ENCODE measurements around the gene DDAH1.

The DDAH1 gene

DNA sequence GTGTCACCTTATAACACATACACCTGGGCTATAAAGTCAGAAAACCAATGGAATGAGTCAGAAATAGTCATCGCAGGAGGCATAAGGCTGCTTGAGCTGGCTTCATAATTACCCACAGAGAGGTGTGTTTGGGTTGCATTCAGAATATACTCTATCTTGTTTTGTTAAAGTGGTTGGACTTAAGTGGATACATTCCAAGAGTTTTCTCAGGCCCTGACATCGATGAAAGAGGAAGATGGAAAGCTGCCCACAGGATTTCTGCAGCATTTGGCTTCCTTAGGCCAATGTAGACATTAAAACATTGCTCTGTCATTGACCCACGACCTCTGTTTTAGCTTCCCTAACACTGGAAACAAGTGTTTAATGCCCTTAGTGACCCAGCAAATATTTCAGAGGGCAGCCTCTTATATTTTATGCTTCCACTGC is 169.9 kb downstream of the DDAH1 start:
- no peak overlapping the region for H3K4me3 ChIP-seq (ENCODE audit: low read length)
- peak; percentile 94 for DNase-seq (ENCODE audit: low read depth)

GRCh38 chr1:85290826-85291225 is 174.1 kb downstream of the DDAH1 start:
- no peak overlapping the region for H3K4me3 ChIP-seq (ENCODE audit: low read length)
- TF ChIP-seq CTCF (IDR thresholded peaks at IDR 0.05; ENCODE audit: insufficient read depth, low read depth, low read length, missing control alignments), result no peak
- no peak for DNase-seq (ENCODE audit: low read depth)

More for the DNA sequence above, 169.9 kb downstream of the DDAH1 start:
- no peak for TF ChIP-seq CTCF (IDR thresholded peaks at IDR 0.05; ENCODE audit: insufficient read depth, low read depth, low read length, missing control alignments)

GRCh38 chr1:85289848-85290335 is 175.1 kb downstream of the DDAH1 start:
- no peak overlapping the region for H3K4me3 ChIP-seq (ENCODE audit: low read length)
- no peak for TF ChIP-seq CTCF (IDR thresholded peaks at IDR 0.05; ENCODE audit: insufficient read depth, low read depth, low read length, missing control alignments)
- peak; percentile 61 for DNase-seq (ENCODE audit: low read depth)

GRCh38 chr1:85289207-85289847 is 175.6 kb downstream of the DDAH1 start:
- peak; percentile 99 for DNase-seq (ENCODE audit: low read depth)
- TF ChIP-seq CTCF (IDR thresholded peaks at IDR 0.05; ENCODE audit: insufficient read depth, low read depth, low read length, missing control alignments), result no peak
- no peak overlapping the region for H3K4me3 ChIP-seq (ENCODE audit: low read length)

GRCh38 chr1:85284202-85284601 is 180.8 kb downstream of the DDAH1 start:
- no peak overlapping the region for H3K4me3 ChIP-seq (ENCODE audit: low read length)
- no peak for TF ChIP-seq CTCF (IDR thresholded peaks at IDR 0.05; ENCODE audit: insufficient read depth, low read depth, low read length, missing control alignments)
- DNase-seq (ENCODE audit: low read depth), result no peak

- DNase-seq (ENCODE audit: low read depth), result peak; percentile 29
- H3K4me3 ChIP-seq (ENCODE audit: low read length), result no peak overlapping the region
- no peak for TF ChIP-seq CTCF (IDR thresholded peaks at IDR 0.05; ENCODE audit: insufficient read depth, low read depth, low read length, missing control alignments)
Measured at GRCh38 chr1:85283475-85284199, 181.3 kb downstream of the DDAH1 start.

Data from epithelial cell of esophagus (primary cell).